Mammary epithelial cell (primary cell): ENCODE measurements around the gene ARHGAP9.

Experiments used
- EZH2 ChIP-seq: IDR thresholded peaks from 2 replicates; pipeline ENCODE4 v1.6.1; 2012; ENCODE audit warnings: low read length, inconsistent platforms, borderline replicate concordance
- TF ChIP-seq, protein P1 (sequence below), 2 donors: IDR thresholded peaks in 1 of 2; conservative IDR thresholded peaks in 1 of 2; 2 replicates each; pipeline ENCODE4 v1.5.1; 2011 to 2012; ENCODE audit warnings: inconsistent platforms in 2 of 2, low read length in 2 of 2, mild to moderate bottlenecking in 2 of 2, control low read depth in 1 of 2, low read depth in 1 of 2; ENCODE audit not compliant: insufficient read depth in 1 of 2; ENCODE audit errors: extremely low read depth in 1 of 2

DNA sequence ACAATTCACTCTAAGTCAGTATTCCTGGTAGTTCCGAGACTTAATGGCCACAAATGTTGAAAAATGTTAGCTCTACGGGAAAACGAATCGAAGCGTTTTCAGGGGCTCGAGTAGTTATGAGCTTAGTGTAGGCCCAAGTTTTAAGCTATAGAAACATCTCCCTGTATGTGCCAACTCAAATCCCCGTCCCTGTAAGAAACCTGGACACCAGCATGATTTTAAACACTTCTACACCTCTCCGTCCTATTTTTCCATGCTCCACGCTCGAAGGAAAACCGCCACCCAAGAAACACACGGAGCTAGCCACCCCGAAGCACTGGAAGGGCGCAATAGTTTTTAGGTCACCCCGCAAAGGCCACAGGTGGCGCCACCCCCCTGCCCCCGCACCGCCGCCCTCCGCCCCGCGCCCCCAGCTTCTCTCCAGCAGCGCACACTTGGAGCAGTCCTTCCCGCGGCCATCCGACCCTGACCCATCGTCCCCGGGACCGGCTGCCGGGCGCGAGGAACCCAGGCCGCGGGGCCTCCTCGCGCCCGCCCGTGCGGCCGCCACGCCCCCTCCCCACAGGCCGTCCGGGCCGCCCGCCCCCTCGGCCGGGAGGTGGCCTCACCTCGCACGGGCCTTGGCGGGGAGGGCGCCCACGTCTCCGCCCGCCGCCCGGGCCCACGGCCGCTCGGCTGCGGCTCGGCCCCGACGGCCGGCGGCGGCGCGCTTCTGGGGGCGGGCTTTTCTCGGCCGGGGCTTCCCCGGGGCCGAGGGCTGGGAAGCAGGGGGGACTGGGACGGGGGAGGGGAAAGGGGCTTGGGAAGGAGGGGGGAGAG is 49.3 kb downstream of the ARHGAP9 start:
- TF ChIP-seq, protein P1, sequence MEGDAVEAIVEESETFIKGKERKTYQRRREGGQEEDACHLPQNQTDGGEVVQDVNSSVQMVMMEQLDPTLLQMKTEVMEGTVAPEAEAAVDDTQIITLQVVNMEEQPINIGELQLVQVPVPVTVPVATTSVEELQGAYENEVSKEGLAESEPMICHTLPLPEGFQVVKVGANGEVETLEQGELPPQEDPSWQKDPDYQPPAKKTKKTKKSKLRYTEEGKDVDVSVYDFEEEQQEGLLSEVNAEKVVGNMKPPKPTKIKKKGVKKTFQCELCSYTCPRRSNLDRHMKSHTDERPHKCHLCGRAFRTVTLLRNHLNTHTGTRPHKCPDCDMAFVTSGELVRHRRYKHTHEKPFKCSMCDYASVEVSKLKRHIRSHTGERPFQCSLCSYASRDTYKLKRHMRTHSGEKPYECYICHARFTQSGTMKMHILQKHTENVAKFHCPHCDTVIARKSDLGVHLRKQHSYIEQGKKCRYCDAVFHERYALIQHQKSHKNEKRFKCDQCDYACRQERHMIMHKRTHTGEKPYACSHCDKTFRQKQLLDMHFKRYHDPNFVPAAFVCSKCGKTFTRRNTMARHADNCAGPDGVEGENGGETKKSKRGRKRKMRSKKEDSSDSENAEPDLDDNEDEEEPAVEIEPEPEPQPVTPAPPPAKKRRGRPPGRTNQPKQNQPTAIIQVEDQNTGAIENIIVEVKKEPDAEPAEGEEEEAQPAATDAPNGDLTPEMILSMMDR (conservative IDR thresholded peaks at IDR 0.05 in 1 of 2, IDR thresholded peaks at IDR 0.05 in 1 of 2; ENCODE audit: extremely low read depth in 1 of 2, insufficient read depth in 1 of 2, low read depth in 1 of 2, low read length in 2 of 2), result no peak
- no peak for TF ChIP-seq EZH2
